GM21447 (cell line): Measurements from ENCODE around the gene PRR23E.

ENCODE experiments used
- ATAC-seq: cut with Tn5 transposase; IDR thresholded peaks from one replicate; pipeline ENCODE4 v1.9.1; 2021; ENCODE audit not compliant: unreplicated experiment

Gene PRR23E, protein sequence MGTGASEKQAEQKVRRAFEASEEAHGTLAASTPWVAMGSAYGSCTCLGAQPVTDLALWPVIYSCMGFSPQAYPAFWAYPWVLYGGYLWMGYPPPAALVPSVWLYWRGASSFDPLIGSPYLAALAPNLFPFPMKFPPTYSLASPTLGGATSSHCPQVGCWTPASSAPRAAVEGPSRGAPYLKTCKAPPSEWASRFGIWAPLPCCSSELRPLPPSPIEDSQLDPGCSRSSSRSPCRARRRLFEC

DNA sequence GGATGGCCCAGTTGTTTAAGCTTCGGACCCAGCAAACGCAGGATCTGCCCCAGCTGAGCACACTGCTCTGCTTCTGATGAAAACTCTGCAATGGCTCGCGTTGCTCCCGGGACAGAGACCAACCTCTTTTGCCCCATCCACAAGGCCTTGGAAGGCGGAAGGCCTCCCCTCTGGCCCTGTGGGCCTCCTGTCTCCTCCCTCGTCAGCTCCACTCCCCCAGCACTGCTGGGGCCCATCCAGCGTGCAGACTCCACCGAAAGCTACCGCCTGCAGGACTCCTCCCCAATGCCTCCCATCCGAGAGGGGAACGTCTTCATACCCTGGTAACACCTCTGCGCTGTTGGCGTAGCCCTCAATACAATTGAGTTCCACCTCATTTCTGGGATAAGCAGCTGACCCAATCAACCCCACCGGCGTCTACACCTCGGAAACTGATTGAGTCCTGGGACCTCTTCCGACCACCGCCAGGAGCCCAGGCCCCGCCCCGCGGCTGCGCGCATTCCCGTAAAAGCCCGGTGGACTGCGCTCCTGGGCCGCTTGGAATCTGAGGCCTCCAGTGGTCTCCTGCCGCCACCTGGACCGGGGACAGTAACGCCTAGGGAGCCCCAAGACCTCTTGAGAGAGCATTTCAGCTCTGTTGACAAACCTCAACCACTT lies at the start of gene PRR23E:
Gene PRR23E (plus strand): TSS at position 556 of the 657 bp plus-strand sequence. CDS start 3,555 bp downstream, outside the sequence.
- ATAC-seq, result no peak

DNA sequence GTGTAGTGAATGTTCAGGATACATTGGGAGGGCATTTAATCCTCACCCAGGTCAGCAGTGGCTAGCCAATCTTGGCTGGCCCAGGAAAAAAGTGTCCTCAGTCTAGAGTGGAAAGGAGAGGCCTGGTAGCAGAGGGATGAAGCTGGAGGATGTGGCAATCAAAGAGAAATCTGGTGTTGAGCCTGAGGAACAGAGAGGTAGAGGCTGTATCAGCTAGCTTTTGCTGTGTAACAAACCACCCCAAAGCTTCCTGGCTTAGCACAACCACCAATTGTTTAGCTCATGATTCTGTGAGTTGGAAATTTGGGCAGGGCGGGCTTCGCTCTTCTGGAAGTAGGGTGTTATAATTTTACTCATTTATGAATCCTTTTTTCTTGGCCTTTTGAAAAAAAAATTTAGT lies 49.8 kb upstream of the PRR23E start:
- ATAC-seq, result no peak

DNA sequence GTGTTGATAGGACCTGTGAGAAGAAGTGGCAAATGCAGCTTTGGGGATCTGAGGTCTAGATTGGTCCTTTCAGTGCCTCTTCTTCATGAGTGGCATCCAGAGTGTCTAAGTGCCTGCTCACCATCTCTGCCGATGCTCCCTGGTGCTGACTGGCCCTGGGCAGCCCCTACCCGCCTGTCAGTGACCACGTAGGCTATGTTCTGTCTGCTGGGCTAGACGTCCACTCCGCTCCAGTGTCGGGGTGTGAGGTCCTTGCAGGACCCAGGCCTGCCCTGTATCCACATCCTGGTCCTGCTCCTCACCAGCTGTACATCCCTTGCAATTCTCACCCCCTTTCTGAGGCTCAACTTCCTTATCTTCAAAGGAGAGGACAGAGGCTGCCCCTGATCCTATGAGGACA lies 48.3 kb upstream of the PRR23E start:
- no peak for ATAC-seq

DNA sequence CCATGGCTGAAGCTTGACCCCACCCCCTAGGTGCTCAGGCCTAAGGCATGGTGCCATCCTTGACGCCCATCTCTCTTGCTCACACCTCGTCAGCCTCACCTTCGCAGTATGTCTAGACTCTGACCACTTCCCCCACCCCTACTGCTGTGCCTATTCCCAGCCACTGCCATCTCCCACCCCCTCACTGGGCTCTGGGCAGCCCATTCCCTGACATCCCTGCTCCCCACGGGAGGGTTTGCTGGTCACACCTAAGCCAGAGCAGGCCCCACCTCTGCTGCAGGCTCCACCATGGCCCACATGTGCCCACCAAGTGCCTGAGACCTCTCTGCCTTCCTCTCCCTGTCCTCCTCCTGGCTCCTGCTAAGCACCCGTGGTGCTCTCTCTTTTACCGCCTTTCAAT lies 47.7 kb upstream of the PRR23E start:
- ATAC-seq, result no peak

DNA sequence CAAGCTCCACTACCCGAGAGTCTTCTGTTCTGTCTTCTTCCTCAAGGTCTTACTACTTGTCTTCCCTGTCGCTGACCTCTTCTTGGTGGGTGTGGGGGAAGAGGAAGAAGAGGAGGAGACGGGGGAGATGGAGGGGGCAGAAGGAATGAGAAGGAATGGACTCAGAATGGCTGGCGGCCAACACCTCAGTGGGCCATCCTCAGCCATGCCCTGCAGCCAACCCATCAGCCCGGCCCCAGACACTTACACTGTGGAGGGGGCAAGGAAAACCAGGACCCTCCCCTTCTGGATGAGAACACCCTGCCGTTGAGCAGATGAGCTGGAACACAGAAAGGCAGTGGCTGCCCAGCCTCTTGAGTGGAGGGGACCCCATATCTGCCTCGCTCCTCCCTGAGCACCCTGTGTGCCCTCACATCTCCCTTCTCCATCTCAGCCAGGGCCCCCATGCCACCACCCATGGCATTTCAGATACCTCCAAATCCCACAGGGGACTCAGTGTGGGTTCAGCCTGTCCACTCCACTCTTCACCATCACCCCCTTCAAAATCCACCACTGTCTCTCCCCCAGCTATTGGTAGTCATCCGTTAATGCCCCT lies 45.5 kb upstream of the PRR23E start:
- ATAC-seq, result no peak

DNA sequence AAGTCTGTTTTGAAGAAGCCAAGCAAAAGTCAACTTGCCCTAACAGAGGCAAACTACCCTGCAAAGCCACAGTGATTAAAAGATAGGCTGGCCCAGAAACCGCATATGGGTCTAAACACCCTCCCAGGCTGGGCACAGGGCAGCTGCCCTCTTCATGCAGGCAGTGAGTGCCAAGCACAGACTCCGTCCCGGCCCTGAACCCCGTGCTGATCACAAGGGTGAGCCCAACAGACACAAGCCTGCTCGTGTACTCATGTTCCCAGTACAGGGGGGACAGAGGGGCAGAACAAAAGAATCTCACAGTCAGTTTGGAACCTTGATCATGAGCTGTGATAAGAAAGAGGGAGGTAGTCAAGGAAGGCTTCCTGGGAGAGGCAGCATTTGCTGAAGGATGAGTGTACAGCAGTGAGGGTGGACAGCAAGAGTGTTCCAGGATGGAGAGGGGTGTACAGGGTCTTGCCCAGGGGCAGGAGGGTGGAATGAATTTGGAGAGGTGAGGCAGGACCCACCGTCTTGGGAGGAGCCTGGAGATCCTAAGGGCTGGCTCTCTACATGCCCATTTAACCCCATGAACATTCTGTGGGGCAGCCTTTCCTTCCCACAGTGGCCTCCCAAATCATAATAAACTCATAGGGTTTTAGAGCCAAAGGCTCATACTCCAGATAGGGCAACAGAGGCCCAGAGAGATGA lies 43.2 kb upstream of the PRR23E start:
- no peak for ATAC-seq

GRCh38 chr3:127150513-127151250 lies 42.2 kb upstream of the PRR23E start:
- no peak for ATAC-seq

- no peak for ATAC-seq
Measured at GRCh38 chr3:127151251-127151564, 41.7 kb upstream of the PRR23E start.

DNA sequence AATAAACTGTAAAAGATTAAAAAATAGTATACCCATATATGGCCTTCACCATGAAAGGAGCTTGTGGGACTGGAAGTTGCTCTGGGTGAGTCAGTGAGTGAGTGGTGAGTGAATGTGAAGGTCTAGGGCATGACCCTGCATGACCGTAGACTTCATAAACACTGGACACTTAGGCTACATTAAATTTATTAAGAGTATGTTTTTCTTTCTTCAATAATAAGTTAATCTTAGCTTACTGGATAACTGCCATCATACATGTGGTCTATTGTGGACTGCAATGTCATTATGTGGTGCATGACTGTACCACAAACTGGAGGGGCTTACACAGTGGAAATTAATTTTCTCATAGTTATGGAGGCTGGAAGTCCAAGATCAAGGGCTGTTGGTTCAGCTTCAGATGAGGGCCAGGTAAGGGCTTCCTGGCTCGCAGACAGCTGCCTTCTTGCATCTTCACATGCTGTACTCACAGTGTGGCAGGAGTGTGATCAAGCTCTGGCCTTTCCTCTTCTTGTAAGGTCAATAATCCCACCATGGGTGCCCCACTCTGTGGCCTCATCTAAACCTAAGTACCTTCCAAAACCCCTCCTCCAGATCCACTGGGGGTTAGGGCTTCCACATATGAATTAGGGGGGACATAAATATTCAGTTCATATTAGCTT lies 40.8 kb upstream of the PRR23E start:
- ATAC-seq, result no peak

DNA sequence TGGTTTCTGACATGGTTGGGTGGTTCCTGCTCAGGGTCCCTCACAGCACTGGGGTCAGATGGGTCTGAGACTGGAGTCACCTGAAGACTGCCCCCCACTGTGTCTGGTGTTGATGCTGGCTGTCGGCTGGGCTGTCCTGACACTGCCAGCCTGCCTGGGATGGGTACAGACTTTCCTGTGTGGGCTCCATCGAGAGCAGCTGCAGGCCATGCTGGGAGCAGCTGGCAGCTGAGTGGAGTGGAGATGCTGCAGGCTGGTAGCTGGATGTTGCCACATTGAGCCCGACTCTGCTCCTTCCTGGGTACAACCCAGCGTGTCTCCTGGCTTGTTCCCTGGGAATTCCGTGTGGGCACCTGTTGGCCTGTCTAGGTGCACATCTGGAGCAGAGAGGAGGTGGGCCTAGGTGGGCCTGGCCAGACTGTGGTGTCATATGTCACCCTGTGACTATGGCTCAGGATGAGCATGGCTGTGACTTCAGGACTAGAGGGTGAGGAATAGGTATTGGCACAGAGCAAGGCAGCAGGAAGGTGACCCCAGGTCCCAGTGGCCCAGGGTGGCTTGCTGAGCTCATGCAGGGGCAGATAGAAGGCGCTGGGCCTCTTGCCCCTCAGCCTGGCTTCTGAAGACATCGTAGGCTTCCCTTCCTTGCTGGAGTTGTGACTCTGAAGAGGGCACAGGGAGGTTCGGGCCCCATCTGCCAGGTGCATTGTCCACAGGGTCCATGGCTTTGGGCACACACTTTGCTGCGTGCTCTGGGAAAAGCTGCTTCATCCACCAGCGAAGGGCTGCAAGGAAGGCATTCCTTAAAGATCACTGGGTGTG lies 40.0 kb upstream of the PRR23E start:
- no peak for ATAC-seq

DNA sequence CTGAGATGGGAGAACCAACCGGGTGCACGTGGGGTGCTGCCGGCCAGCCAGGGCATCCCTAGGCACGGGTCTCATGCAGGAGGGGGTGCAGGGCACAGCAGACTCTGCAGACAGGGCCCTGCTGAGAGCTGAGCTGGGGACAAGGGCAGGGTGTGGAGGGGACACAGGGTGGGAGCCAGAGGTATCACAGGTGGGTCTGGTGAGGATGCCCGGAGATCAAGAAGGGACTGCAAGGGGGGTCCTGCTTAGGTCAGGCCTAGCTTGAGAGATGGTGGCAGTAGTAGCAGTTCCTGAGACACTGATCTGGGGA lies 39.5 kb upstream of the PRR23E start:
- ATAC-seq, result no peak

DNA sequence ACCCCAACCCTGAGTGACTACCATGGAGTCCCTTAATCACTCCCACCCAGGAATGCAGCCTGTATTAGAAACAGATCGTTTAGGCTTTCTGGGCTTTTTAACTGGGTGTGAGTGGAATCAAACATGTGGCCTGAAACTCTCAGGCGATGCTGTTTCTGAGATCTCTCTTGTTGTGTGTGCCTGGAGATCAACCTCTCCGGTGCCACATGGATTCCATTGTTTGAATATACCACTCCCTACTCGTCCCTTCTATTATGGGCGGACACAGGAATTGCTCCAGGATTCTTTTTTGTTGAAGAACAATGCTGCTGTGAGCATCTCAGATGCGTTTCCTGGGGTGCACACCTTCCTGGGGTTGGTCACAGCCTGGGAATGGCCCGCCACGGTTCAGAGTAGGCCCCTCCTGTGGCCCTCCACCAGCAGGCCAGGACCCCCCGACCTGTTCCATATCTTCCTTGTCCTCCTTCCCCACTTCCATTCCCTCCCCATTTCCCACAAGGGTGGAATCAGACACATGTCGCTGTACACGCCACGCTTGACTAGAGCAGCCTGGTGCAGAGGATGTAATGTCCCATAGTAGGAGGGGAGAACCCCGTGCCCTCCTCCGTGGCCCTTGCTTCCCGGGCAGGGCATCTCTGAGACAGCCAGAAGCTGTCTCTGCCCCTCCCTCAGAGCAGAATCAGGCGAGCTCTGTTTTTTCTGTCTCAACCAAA lies 36.4 kb upstream of the PRR23E start:
- ATAC-seq, result no peak

DNA sequence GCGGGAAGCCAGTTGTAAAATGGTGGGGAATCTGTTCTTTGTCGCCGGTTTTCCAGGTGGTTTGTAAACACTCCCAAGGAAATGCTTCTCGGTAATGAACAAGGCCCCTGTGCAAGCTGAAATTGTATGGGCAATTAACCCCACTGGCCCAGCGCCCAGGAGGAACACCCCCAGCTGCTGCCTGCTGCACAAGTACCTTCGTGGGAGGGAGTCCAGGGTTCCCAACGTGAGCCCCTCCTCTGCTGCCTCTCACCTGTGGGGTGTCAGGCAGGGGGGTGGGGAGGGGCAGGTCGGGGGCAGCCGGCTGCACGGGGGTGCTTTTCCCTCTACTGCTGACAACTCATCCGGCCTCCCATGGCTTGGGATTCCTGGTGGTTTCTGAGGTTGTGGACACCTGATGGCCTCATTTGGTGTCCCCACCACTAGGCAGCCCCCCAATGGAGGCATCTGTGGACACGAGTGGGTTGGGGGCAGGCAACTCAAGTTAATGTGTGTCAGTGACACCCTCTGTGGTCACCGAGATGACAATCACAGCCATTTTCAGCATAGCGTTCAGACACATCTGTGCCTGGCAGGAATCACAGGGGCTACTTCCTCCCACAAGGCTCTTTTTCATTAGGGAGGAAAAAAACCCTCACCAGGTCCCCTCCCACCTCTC lies 35.6 kb upstream of the PRR23E start:
- ATAC-seq, result no peak

DNA sequence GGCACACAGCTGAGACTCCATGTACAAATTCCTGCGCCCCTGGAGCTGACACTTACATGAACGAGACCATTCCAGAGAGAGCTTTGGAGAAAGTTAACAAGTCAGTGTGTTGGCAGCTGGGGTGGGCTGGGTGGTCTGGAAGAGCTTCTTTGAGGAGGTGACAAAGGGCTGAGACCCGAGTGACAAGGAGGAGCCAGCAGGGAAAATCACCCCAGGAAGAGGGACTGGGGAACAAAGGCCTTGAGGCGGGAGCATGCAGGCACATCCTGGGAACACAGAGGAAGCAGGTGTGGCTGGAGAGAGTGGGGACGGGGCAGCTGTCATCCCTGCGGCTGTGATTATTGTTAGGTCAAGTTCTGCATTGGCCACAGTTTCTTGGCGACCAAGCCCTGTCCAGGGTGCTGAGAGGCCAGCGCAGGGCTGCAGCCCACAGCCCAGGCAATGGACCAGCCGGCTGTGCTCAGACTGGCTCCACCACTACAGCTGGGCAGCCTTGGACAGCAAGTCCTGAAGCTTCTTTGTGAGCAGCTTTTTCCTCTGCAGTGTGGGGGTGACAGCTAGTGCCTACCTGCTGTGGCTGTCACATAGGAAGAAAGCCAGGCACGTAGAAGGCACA lies 34.2 kb upstream of the PRR23E start:
- ATAC-seq, result no peak

DNA sequence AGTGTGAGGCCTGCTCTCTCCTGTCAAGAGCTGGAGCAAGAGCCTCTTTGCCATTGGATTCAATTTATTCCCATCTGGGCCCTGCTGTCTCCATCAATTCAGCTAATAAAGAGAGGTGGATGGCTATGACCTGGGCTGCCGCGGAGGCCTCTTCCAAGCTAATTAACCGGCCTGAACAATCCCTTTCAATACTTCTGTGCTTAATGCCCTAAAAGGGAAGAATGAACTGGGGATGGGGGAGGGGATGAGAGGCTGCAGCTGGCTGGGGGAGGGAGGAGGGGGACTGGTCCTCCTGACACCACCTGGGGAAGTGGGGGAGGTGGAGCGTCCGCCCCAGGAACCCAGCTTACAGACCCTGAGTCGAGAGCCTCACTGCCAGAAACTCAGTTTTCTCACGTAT lies 33.4 kb upstream of the PRR23E start:
- ATAC-seq, result no peak

DNA sequence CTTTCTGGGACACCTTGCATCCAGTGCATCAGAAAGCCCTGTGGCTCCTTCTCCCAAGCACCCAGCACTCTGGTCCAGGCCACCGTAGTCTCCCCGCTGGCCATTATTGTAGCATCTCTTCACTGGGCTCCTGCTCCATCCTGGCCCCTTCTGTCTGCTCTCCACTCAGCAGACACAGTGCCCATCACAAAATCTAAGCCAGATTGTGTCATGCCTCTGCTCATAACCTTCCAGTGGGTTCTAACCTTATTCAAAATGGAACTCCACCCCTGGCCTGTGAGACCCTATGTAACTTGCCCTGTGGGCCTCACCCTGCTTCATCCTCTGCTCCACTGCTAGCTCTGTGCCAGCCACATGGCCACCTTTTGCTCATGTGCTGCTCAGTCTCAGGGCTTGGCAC lies 31.7 kb upstream of the PRR23E start:
- ATAC-seq, result no peak

- no peak for ATAC-seq
Measured at GRCh38 chr3:127161973-127162579, 30.9 kb upstream of the PRR23E start.

DNA sequence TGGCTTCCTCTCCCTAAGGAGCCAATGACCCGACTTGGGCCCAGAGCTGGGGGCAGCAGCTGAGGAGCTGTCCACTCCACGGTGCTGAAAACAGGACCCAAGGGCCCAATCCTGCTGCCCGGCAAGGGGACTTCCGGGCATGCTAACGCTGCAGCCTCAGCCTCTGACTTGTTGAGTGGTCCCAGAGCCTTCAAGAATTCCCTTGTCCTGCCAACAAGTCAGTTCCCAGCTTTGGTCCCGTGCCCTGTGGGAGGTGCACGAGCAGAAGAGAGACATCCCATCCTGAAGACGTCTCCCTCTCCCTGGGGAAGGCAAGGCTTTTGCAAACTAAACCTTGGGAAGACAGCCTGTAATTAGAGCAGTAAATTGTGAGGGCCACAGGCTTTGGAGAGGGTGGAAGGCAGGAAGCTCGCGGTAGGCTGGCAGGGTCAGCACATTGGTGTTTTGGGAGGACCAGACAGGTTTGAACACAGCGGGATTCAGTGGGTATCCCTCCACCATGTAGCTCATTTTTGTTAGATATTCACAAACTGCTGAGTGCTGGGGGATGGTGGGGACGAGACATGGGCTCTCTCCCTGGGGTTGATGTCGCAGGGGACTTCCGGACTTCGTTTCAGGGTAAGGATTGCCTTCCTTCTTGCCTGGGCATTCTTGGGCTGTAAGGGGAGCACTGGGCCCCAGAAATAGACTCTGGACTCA lies 29.8 kb upstream of the PRR23E start:
- ATAC-seq, result no peak
